HK-2 (cell line): ENCODE measurements around the gene KRI1.
"Not testable (repeated sequence)": the region's sequence is repeated elsewhere in the genome, so short reads cannot be mapped to it uniquely, and the experiment has no call there.

ENCODE experiments used
- DNase-seq: peaks from one replicate; pipeline ENCODE4 v3.0.0-alpha.2; 2018; ENCODE audit not compliant: unreplicated experiment

KRI1 gene

GRCh38 chr19:10550336-10550735 is 15.5 kb downstream of the KRI1 start:
- DNase-seq: no peak

GRCh38 chr19:10549733-10550132 is 16.1 kb downstream of the KRI1 start:
- DNase-seq: no peak

- DNase-seq: no peak
Measured at GRCh38 chr19:10548746-10549276, 17.0 kb downstream of the KRI1 start.

- DNase-seq: no peak
Measured at GRCh38 chr19:10546817-10547216, 19.0 kb downstream of the KRI1 start.

- no peak for DNase-seq
Measured at GRCh38 chr19:10544753-10545251, 21.0 kb downstream of the KRI1 start.

GRCh38 chr19:10544242-10544752 is 21.5 kb downstream of the KRI1 start:
- DNase-seq: peak; percentile 16

GRCh38 chr19:10543420-10544241 is 22.2 kb downstream of the KRI1 start, which contains the start of gene ATG4D:
ATG4D (plus strand) TSS chr19:10543904; CDS start chr19:10544091, 187 bp downstream.
- peak; percentile 73 for DNase-seq

- no peak for DNase-seq
Measured at GRCh38 chr19:10543059-10543419, 22.8 kb downstream of the KRI1 start.

GRCh38 chr19:10539016-10539415 is 26.8 kb downstream of the KRI1 start:
- DNase-seq: not testable (repeated sequence)

GRCh38 chr19:10538204-10538983 is 27.4 kb downstream of the KRI1 start:
- DNase-seq: no peak

- DNase-seq: no peak
Measured at GRCh38 chr19:10537668-10538067, 28.1 kb downstream of the KRI1 start.

GRCh38 chr19:10535613-10536012 is 30.2 kb downstream of the KRI1 start:
- DNase-seq: no peak

- DNase-seq: no peak
Measured at GRCh38 chr19:10533646-10534386, 32.0 kb downstream of the KRI1 start.

- DNase-seq: no peak
Measured at GRCh38 chr19:10532457-10532856, 33.4 kb downstream of the KRI1 start.

- DNase-seq: not testable (repeated sequence)
Measured at GRCh38 chr19:10526887-10527286, 38.9 kb downstream of the KRI1 start.

GRCh38 chr19:10525636-10526035 is 40.2 kb downstream of the KRI1 start:
- DNase-seq: no peak

- DNase-seq: no peak
Measured at GRCh38 chr19:10523135-10523636, 42.6 kb downstream of the KRI1 start.

- DNase-seq: no peak
Measured at GRCh38 chr19:10521461-10522171, 44.2 kb downstream of the KRI1 start.

GRCh38 chr19:10520652-10521318 is 45.0 kb downstream of the KRI1 start:
- DNase-seq: no peak

- no peak for DNase-seq
Measured at GRCh38 chr19:10519421-10519820, 46.4 kb downstream of the KRI1 start.
